GM06990 (cell line): ENCODE data around the gene ZNF43.
"Not testable (repeated sequence)": the region's sequence is repeated elsewhere in the genome, so short reads cannot be mapped to it uniquely, and the experiment has no call there.

ENCODE experiments used
- DNase-seq: peaks from one replicate; pipeline ENCODE4 v3.0.0-alpha.2; 2011; ENCODE audit not compliant: insufficient read length; ENCODE audit errors: extremely low read depth
- H3K27me3 ChIP-seq: replicated peaks from 2 replicates; pipeline ENCODE4 v1.6.0; 2011; ENCODE audit warnings: low read length; ENCODE audit not compliant: control insufficient read depth, insufficient read depth
- H3K36me3 ChIP-seq: 2 replicates; pipeline ENCODE4 v1.5.1; 2011; ENCODE audit warnings: low read length; ENCODE audit not compliant: control insufficient read depth, insufficient read depth
- H3K4me3 ChIP-seq: replicated peaks from 2 replicates; pipeline ENCODE4 v1.5.1; 2011; ENCODE audit warnings: low read depth, mild to moderate bottlenecking, control low read depth, low read length
- TF ChIP-seq, protein P1 (sequence below): IDR thresholded peaks from 2 replicates; pipeline ENCODE4 v1.5.1; 2011; ENCODE audit warnings: low read length, control low read depth, mild to moderate bottlenecking, inconsistent platforms; ENCODE audit not compliant: insufficient read depth, poor library complexity, severe bottlenecking

The ZNF43 gene

DNA sequence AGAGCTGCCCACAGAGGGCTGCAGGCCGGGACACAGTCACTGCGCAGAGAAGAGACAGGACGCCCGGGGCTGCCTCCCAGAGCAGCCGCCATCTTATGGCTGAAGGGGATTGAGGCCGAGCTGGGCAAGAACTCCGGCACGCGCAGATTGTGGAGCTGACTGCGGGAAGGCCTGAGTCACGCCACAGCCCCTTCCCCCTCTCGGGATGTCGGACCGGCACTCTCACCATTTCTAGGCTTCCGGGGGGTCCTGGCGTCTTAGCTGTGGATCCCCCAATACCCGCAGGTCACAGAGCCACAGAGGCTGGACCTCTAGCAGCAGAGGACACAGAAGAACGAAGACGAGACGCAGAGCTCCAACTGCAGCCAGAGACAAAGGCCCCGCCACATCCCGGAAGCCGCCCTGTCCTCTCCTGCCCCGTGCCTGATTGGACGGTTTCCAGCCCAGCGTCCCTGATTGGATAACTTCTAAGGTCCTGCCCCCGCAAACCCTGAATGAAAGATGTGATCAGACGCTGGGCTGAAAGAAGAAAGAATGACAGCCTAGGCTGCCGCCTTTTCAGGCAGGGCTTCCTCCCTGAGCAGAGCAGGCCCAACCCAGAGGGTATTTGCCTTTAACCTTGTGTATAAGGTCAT, at the start of gene ZNF43:
Gene ZNF43, minus strand, starts transcription at position 373 of the 635 bp plus-strand sequence. Its CDS starts 144 bp downstream, at position 229.
- TF ChIP-seq, protein P1, sequence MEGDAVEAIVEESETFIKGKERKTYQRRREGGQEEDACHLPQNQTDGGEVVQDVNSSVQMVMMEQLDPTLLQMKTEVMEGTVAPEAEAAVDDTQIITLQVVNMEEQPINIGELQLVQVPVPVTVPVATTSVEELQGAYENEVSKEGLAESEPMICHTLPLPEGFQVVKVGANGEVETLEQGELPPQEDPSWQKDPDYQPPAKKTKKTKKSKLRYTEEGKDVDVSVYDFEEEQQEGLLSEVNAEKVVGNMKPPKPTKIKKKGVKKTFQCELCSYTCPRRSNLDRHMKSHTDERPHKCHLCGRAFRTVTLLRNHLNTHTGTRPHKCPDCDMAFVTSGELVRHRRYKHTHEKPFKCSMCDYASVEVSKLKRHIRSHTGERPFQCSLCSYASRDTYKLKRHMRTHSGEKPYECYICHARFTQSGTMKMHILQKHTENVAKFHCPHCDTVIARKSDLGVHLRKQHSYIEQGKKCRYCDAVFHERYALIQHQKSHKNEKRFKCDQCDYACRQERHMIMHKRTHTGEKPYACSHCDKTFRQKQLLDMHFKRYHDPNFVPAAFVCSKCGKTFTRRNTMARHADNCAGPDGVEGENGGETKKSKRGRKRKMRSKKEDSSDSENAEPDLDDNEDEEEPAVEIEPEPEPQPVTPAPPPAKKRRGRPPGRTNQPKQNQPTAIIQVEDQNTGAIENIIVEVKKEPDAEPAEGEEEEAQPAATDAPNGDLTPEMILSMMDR, result no peak
- peak within 1 kb of the TSS; percentile 86 for H3K4me3 ChIP-seq
- DNase-seq, result peak; percentile 86
- H3K27me3 ChIP-seq, result no peaks in the 10 kb centered on the region
- H3K36me3 ChIP-seq, result peaks cover 3% of the 10 kb centered on the region

DNA sequence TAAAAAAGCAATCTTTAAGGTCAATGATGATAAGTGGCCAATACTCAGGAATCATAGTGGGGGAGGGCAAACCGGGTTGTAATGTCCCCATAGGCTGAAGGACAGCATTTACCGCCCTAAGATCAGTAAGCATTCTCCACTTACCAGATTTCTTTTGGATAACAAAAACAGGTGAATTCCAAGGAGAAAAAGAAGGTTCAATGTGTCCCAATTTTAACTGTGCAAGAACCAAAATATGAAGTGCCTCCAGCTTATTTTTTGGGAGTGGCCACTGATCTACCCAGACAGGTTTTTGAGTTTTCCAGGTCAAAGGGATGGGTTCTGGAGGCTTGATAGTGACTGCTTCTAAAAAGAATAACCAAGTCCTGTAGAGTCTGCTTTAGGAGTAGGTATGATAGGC, 49.5 kb upstream of the ZNF43 start:
- not testable (repeated sequence) for DNase-seq, H3K27me3 ChIP-seq, H3K4me3 ChIP-seq

DNA sequence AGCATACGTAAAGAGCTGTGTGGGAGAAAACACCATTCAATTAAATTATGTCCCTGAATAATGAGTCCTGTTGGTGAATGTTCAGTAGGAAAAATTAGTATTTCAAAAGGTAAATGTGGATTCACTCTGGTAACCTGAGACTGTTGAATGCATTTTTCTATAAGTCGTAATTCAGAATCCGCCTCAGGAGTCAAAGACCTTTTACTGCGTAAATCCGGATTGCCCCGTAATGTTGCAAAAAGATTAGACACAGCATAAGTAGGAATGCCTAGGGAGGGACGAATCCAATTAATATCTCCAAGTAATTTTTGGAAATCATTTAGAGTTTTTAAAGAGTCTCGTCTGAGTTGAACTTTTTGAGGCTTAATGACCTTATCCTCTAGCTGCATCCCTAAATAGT, 48.8 kb upstream of the ZNF43 start:
- not testable (repeated sequence) for H3K4me3 ChIP-seq, DNase-seq, H3K36me3 ChIP-seq, H3K27me3 ChIP-seq

More for the DNA sequence above, 49.5 kb upstream of the ZNF43 start:
- not testable (repeated sequence) for H3K36me3 ChIP-seq

- no peak for DNase-seq
- Histone ChIP-seq H3K36me3 (no peaks in the 10 kb centered on the region), H3K4me3 (no peak overlapping the region), H3K27me3 (no peaks in the 10 kb centered on the region)
- TF ChIP-seq, protein P1, result no peak
These were observed 47.5 kb upstream of the ZNF43 start for GRCh38 chr19:21883516-21883915.

GRCh38 chr19:21880761-21881160, 44.8 kb upstream of the ZNF43 start:
- DNase-seq, H3K36me3 ChIP-seq, H3K27me3 ChIP-seq, H3K4me3 ChIP-seq: not testable (repeated sequence)

DNA sequence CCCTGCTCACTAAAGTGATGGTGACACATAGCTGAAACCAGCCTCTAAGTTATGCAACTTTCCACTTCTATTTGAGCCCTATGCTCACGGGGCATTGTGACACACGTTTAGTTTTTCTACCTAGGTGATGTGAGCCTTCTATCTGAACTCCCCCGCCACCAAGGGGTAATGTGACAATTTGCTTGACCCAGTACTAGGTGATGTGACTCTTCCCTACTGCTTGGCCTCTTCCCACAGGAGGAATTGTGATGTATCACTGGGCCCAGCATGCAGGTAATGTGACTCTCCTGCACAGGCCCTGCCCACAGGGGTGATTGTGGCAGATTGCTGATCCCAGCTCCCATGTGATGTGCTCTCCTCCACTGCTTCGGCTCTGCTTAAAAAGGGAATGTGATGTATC, 42.7 kb upstream of the ZNF43 start:
- H3K27me3 ChIP-seq, result no peaks in the 10 kb centered on the region
- H3K4me3 ChIP-seq, result no peak overlapping the region
- TF ChIP-seq, protein P1, result no peak
- no peaks in the 10 kb centered on the region for H3K36me3 ChIP-seq
- no peak for DNase-seq

DNA sequence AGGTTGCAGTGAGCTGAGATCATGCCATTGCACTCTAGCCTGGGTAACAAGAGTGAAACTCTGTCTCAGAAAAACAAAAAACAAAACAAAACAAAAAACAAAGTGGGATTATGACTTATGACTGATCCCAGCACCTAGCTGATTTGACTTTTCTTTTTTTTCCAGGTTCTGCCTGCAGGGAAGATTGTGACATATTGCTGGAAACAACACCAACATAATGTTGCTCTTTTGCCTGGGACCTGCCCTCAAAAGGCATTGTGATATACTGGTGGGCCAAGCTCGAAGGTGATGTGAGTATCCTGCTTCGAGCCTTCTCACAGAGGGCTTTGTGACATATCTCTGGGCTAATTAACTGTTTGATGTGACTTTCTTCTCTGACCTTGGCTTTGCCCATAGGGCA, 42.0 kb upstream of the ZNF43 start:
- no peaks in the 10 kb centered on the region for H3K27me3 ChIP-seq
- H3K4me3 ChIP-seq, result no peak overlapping the region
- H3K36me3 ChIP-seq, result no peaks in the 10 kb centered on the region
- TF ChIP-seq, protein P1, result no peak
- no peak for DNase-seq

- not testable (repeated sequence) for H3K27me3 ChIP-seq, H3K36me3 ChIP-seq, DNase-seq, H3K4me3 ChIP-seq
These were observed 40.6 kb upstream of the ZNF43 start for GRCh38 chr19:21876608-21877007.
